Peyer's patch (tissue), 4 donors: ENCODE data around the gene HS6ST3.

ENCODE experiments used
- CTCF ChIP-seq, 6 experiments: fragments of 450-650 bp in 4 of 6; fragments of 200-600 bp in 2 of 6; sonication (generic) in 1 of 6; IDR thresholded peaks; one replicate each; pipeline ENCODE4 v1.5.1; 2017 to 2019; ENCODE audit warnings: antibody characterized with exemption in 6 of 6, mild to moderate bottlenecking in 3 of 6, moderate library complexity in 1 of 6
- POLR2A ChIP-seq, 2 donors: fragments of 450-650 bp; IDR thresholded peaks; one replicate each; pipeline ENCODE4 v1.5.1; 2017; ENCODE audit warnings: antibody characterized with exemption in 2 of 2, mild to moderate bottlenecking in 2 of 2, moderate library complexity in 2 of 2

- TF ChIP-seq POLR2A (IDR thresholded peaks at IDR 0.05) (no peak), CTCF (IDR thresholded peaks at IDR 0.05) (no peak)
These were observed 195.1 kb downstream of the HS6ST3 start for GRCh38 chr13:96284971-96285370.
